ENCODE measurements around the gene ZC3H6.
"Not testable (repeated sequence)": the region's sequence is repeated elsewhere in the genome, so short reads cannot be mapped to it uniquely, and the experiment has no call there.

The ZC3H6 gene

GRCh38 chr2:112277596-112278220, 2.3 kb downstream of the ZC3H6 start (continued):
- TF ChIP-seq PATZ1 (CRISPR knock-in tag; IDR thresholded peaks at IDR 0.05; ENCODE audit: borderline replicate concordance) (no peak), RARB (CRISPR knock-in tag; IDR thresholded peaks at IDR 0.05) (no peak), GLIS3 (CRISPR knock-in tag; IDR thresholded peaks at IDR 0.05) (no peak), BACH2 (CRISPR knock-in tag; IDR thresholded peaks at IDR 0.05; ENCODE audit: borderline replicate concordance) (no peak), ZC3H10 (CRISPR knock-in tag; IDR thresholded peaks at IDR 0.05) (no peak), POU6F1 (CRISPR knock-in tag; IDR thresholded peaks at IDR 0.05; ENCODE audit: borderline replicate concordance, low read depth) (no peak)

GRCh38 chr2:112282066-112282465, 6.7 kb downstream of the ZC3H6 start:
- not testable (repeated sequence) for ATAC-seq

- ATAC-seq: not testable (repeated sequence)
Observed at GRCh38 chr2:112283535-112283934, 8.1 kb downstream of the ZC3H6 start.

GRCh38 chr2:112290088-112290487, 14.7 kb downstream of the ZC3H6 start:
- no peak for TF ChIP-seq ISL1 (CRISPR knock-in tag; IDR thresholded peaks at IDR 0.05)
- TF ChIP-seq RARB (CRISPR knock-in tag; IDR thresholded peaks at IDR 0.05): no peak
- no peak for TF ChIP-seq ZFP3 (CRISPR knock-in tag; IDR thresholded peaks at IDR 0.05)
- no peak for TF ChIP-seq ZC3H10 (CRISPR knock-in tag; IDR thresholded peaks at IDR 0.05)
- TF ChIP-seq BACH2 (CRISPR knock-in tag; IDR thresholded peaks at IDR 0.05; ENCODE audit: borderline replicate concordance): no peak
- TF ChIP-seq SNAI2 (CRISPR knock-in tag; IDR thresholded peaks at IDR 0.05): no peak
- TF ChIP-seq CREB5 (CRISPR knock-in tag; IDR thresholded peaks at IDR 0.05; ENCODE audit: low read depth): no peak
- TF ChIP-seq ZFP30 (CRISPR knock-in tag; IDR thresholded peaks at IDR 0.05): no peak
- TF ChIP-seq ARNTL (CRISPR knock-in tag; IDR thresholded peaks at IDR 0.05; ENCODE audit: borderline replicate concordance, low read depth): no peak
- no peak for TF ChIP-seq POU6F1 (CRISPR knock-in tag; IDR thresholded peaks at IDR 0.05; ENCODE audit: borderline replicate concordance, low read depth)
- TF ChIP-seq TSHZ2 (CRISPR knock-in tag; IDR thresholded peaks at IDR 0.05): no peak
- ATAC-seq: no peak

- no peak for TF ChIP-seq CREB5 (CRISPR knock-in tag; IDR thresholded peaks at IDR 0.05; ENCODE audit: low read depth)
- no peak for TF ChIP-seq GLIS3 (CRISPR knock-in tag; IDR thresholded peaks at IDR 0.05)
- TF ChIP-seq TCF4 (CRISPR knock-in tag; IDR thresholded peaks at IDR 0.05; ENCODE audit: borderline replicate concordance): no peak
- TF ChIP-seq PPARA (CRISPR knock-in tag; IDR thresholded peaks at IDR 0.05; ENCODE audit: borderline replicate concordance): no peak
- ATAC-seq: no peak
Observed at GRCh38 chr2:112290648-112291047, 15.3 kb downstream of the ZC3H6 start.

All from SK-N-SH treated with all-trans-retinoic acid at 6 μM for 48 hours (cell line).